Measurements from ENCODE around the gene STAB2. TPM values are rescaled to one million over a fixed set of nuclear protein-coding genes. Genes with fewer than 3 reads are reported as not detected.

STAB2 gene
- polyA plus RNA-seq, 1 of the 3 experiments (the other 2 are of a cell fraction), result not detected

GRCh38 chr12:103813426-103813825 is 226.4 kb downstream of the STAB2 start (continued):
- TF ChIP-seq TAF1 (IDR thresholded peaks at IDR 0.05; ENCODE audit: borderline replicate concordance, low read depth, low read length) (no peak), SMC3 (IDR thresholded peaks at IDR 0.05; ENCODE audit: low read depth, low read length) (no peak), MXI1 (IDR thresholded peaks at IDR 0.05; ENCODE audit: low read depth, low read length) (no peak)

- WGBS (ENCODE audit: low lambda C conversion rate), result 92% methylated on average over 4 of the region's 4 CpGs
- Histone ChIP-seq H2AFZ (ENCODE audit: low read depth) (no peak overlapping the region), H3K4me1 (ENCODE audit: control insufficient read depth in 1 of 2, insufficient read depth in 2 of 2, low read depth in 1 of 2, low read length in 1 of 2) (peaks cover 0 to 29% of the 10 kb centered on the region in 2 experiments), H3K9me2 (no peaks in the 10 kb centered on the region), H3K9ac (no peak overlapping the region), H4K20me1 (ENCODE audit: insufficient read depth) (no peaks in the 10 kb centered on the region), H3K27me3 (ENCODE audit: insufficient read depth) (no peaks in the 10 kb centered on the region), H3K9me3 (no peaks in the 10 kb centered on the region), H3F3A (replicated peaks; ENCODE audit: insufficient read depth) (peaks cover 22% of the 10 kb centered on the region), H3K79me2 (ENCODE audit: insufficient read depth) (peaks cover 48% of the 10 kb centered on the region), H3K27ac (ENCODE audit: low read depth in 2 of 2, low read length in 1 of 2) (peak overlapping the region; percentile 38 to 63; a peak in 2 of 4 replicates), H3K4me2 (peak overlapping the region; percentile 1; the same call in 1 of the 2 replicates), H3K4me3 (ENCODE audit: low read depth in 2 of 2, low read length in 1 of 2) (no peak overlapping the region), H3K36me3 (replicated peaks in 1 of 2; ENCODE audit: control insufficient read depth in 1 of 2, insufficient read depth in 2 of 2, low read length in 1 of 2) (peaks cover 7 to 28% of the 10 kb centered on the region in 2 experiments)
- TF ChIP-seq TAF1 (IDR thresholded peaks at IDR 0.05; ENCODE audit: borderline replicate concordance, low read depth, low read length), result no peak
- TF ChIP-seq MXI1 (IDR thresholded peaks at IDR 0.05; ENCODE audit: low read depth, low read length), result no peak
- no peak for TF ChIP-seq RXRA (IDR thresholded peaks at IDR 0.05; ENCODE audit: borderline replicate concordance, low read depth)
- no peak for TF ChIP-seq ELF1 (IDR thresholded peaks at IDR 0.05)
- no peak for TF ChIP-seq SMC3 (IDR thresholded peaks at IDR 0.05; ENCODE audit: low read depth, low read length)
- no peak for TF ChIP-seq TEAD4 (IDR thresholded peaks at IDR 0.05; ENCODE audit: borderline replicate concordance, insufficient read depth)
- ChIA-PET POLR2A (no interaction called here), CTCF (interaction anchor here (1.1 kb wide), 1 partner anchor 14 kb away, joined by 4 read pairs; no protein-coding TSS in a partner anchor)
- DNase-seq, result no peak
These were observed 226.9 kb downstream of the STAB2 start for GRCh38 chr12:103813949-103814348.

DNA sequence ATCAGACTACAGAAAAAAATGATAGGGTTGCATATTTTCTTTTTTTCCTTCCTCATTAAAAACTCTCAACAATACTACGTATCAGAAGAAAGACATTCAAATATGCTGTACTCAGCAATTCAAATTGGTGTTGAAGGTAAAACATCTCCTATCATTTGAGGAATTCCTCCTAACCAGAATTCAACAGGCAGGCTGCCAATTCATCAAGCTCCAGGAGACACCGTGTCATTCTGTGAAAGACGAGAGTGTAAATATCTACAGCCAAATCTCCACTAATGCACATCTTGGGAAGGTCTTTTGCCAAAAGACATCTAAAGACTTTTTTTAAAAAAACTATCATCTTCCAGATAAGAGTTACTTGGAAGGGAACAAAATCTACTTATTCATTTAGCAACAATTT is 227.4 kb downstream of the STAB2 start:
- no peak for DNase-seq
- Histone ChIP-seq H3K9ac (no peak overlapping the region), H3K9me3 (no peaks in the 10 kb centered on the region), H2AFZ (ENCODE audit: low read depth) (no peak overlapping the region), H3K4me3 (ENCODE audit: low read depth in 2 of 2, low read length in 1 of 2) (no peak overlapping the region), H3K36me3 (replicated peaks in 1 of 2; ENCODE audit: control insufficient read depth in 1 of 2, insufficient read depth in 2 of 2, low read length in 1 of 2) (peaks cover 7 to 28% of the 10 kb centered on the region in 2 experiments), H4K20me1 (ENCODE audit: insufficient read depth) (no peaks in the 10 kb centered on the region), H3K27ac (ENCODE audit: low read depth in 2 of 2, low read length in 1 of 2) (peak overlapping the region; percentile 38 to 63; a peak in 3 of 4 replicates), H3K27me3 (ENCODE audit: insufficient read depth) (no peaks in the 10 kb centered on the region), H3K9me2 (no peaks in the 10 kb centered on the region), H3K4me1 (ENCODE audit: control insufficient read depth in 1 of 2, insufficient read depth in 2 of 2, low read depth in 1 of 2, low read length in 1 of 2) (peaks cover 0 to 29% of the 10 kb centered on the region in 2 experiments), H3F3A (replicated peaks; ENCODE audit: insufficient read depth) (peaks cover 22% of the 10 kb centered on the region), H3K4me2 (peak overlapping the region; percentile 1; the same call in 1 of the 2 replicates), H3K79me2 (ENCODE audit: insufficient read depth) (peaks cover 48% of the 10 kb centered on the region)
- WGBS (ENCODE audit: low lambda C conversion rate), result 21% methylated on average over 3 of the region's 3 CpGs
- ChIA-PET CTCF (no interaction called here), POLR2A (no interaction called here)
- TF ChIP-seq GABPA (IDR thresholded peaks at IDR 0.05; ENCODE audit: low read depth) (no peak), POLR2AphosphoS5 (IDR thresholded peaks at IDR 0.05; ENCODE audit: low read depth, low read length) (0 out of 2 replicates have a peak, but pooled peaks have one; percentile 24), ELF1 (IDR thresholded peaks at IDR 0.05) (no peak), NRF1 (IDR thresholded peaks at IDR 0.05; ENCODE audit: low read depth, low read length) (no peak), RCOR1 (IDR thresholded peaks at IDR 0.05; ENCODE audit: low read length) (no peak), JUND (IDR thresholded peaks at IDR 0.05) (peak; percentile 88), RXRA (IDR thresholded peaks at IDR 0.05; ENCODE audit: borderline replicate concordance, low read depth) (peak; percentile 77), SMC3 (IDR thresholded peaks at IDR 0.05; ENCODE audit: low read depth, low read length) (no peak), EP300 (IDR thresholded peaks at IDR 0.05; ENCODE audit: borderline replicate concordance in 1 of 2, low read depth in 1 of 2, low read length in 1 of 2) (peak in 1 of 2 experiments; percentile 96; a peak in 3 of 4 replicates), SIN3A (IDR thresholded peaks at IDR 0.05; ENCODE audit: borderline replicate concordance, low read depth, low read length) (no peak), TEAD4 (IDR thresholded peaks at IDR 0.05; ENCODE audit: borderline replicate concordance, insufficient read depth) (peak; percentile 93), YY1 (IDR thresholded peaks at IDR 0.05; ENCODE audit: low read depth) (no peak), CHD2 (IDR thresholded peaks at IDR 0.05; ENCODE audit: low read length, partially characterized antibody) (no peak), NFIC (IDR thresholded peaks at IDR 0.05; ENCODE audit: borderline replicate concordance) (peak; percentile 98), FOXJ3 (CRISPR knock-in tag; IDR thresholded peaks at IDR 0.05) (no peak), IRF3 (IDR thresholded peaks at IDR 0.05; ENCODE audit: low read depth, low read length) (no peak), FOXM1 (IDR thresholded peaks at IDR 0.05; ENCODE audit: low read depth) (peak; percentile 58; the same call in 1 of the 2 replicates), EZH2phosphoT487 (IDR thresholded peaks at IDR 0.05; ENCODE audit: borderline replicate concordance, low read depth) (no peak), TCF12 (IDR thresholded peaks at IDR 0.05) (peak; percentile 94)
- TF ChIP-seq, protein P1, sequence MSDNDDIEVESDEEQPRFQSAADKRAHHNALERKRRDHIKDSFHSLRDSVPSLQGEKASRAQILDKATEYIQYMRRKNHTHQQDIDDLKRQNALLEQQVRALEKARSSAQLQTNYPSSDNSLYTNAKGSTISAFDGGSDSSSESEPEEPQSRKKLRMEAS (IDR thresholded peaks at IDR 0.05; ENCODE audit: low read depth), result no peak
- TF ChIP-seq, protein P2, sequence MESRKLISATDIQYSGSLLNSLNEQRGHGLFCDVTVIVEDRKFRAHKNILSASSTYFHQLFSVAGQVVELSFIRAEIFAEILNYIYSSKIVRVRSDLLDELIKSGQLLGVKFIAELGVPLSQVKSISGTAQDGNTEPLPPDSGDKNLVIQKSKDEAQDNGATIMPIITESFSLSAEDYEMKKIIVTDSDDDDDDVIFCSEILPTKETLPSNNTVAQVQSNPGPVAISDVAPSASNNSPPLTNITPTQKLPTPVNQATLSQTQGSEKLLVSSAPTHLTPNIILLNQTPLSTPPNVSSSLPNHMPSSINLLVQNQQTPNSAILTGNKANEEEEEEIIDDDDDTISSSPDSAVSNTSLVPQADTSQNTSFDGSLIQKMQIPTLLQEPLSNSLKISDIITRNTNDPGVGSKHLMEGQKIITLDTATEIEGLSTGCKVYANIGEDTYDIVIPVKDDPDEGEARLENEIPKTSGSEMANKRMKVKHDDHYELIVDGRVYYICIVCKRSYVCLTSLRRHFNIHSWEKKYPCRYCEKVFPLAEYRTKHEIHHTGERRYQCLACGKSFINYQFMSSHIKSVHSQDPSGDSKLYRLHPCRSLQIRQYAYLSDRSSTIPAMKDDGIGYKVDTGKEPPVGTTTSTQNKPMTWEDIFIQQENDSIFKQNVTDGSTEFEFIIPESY (IDR thresholded peaks at IDR 0.05; ENCODE audit: borderline replicate concordance, low read depth), result peak; percentile 62; the same call in 1 of the 2 replicates

Data from SK-N-SH (cell line).